Amygdala (tissue), 56 donors: Measurements from ENCODE around the gene CDX2.

Experiments
- DNase-seq, 56 donors: peaks; one replicate each; lab custom pipeline; 2025; lab: John Stamatoyannopoulos, UW

Gene CDX2

GRCh38 chr13:27919934-27920676 lies 49.0 kb downstream of the CDX2 start, which contains the start of gene PDX1:
PDX1 (plus strand) TSS chr13:27920000; CDS start chr13:27920139, 139 bp downstream.
- DNase-seq: peak in 3 of 56 donors; percentile 3 to 35 (median 21)

- peak in 1 of 56 donors; percentile 8 for DNase-seq
These were observed 49.5 kb downstream of the CDX2 start for GRCh38 chr13:27919659-27919933.

- DNase-seq: no peak
These were observed 50.0 kb downstream of the CDX2 start for GRCh38 chr13:27918918-27919658.

GRCh38 chr13:27918041-27918917 lies 50.8 kb downstream of the CDX2 start:
- no peak for DNase-seq

- no peak for DNase-seq
These were observed 51.8 kb downstream of the CDX2 start for GRCh38 chr13:27917121-27917947.

GRCh38 chr13:27915301-27916207 lies 53.6 kb downstream of the CDX2 start:
- no peak for DNase-seq

GRCh38 chr13:27913160-27913559 lies 56.0 kb downstream of the CDX2 start:
- DNase-seq: no peak

GRCh38 chr13:27911521-27911920 lies 57.6 kb downstream of the CDX2 start:
- DNase-seq: no peak
